NCI-H524 treated with DMSO at 0.1 percent for 48 hours (cell line): ENCODE measurements around the gene COX19.
"Not testable (repeated sequence)": the region's sequence is repeated elsewhere in the genome, so short reads cannot be mapped to it uniquely, and the experiment has no call there.

Source experiments
- DNase-seq: peaks from one replicate; lab custom pipeline; 2025; lab: John Stamatoyannopoulos, UW

Gene COX19

GRCh38 chr7:924042-924441 lies 51.3 kb downstream of the COX19 start:
- DNase-seq, result not testable (repeated sequence)

GRCh38 chr7:923108-924041 lies 52.0 kb downstream of the COX19 start:
- DNase-seq, result no peak

GRCh38 chr7:922334-923107 lies 52.8 kb downstream of the COX19 start:
- no peak for DNase-seq

GRCh38 chr7:921581-922333 lies 53.6 kb downstream of the COX19 start:
- no peak for DNase-seq

GRCh38 chr7:921071-921461 lies 54.3 kb downstream of the COX19 start:
- no peak for DNase-seq

- no peak for DNase-seq
Observed at GRCh38 chr7:920351-921070, 54.8 kb downstream of the COX19 start.

GRCh38 chr7:919924-920341 lies 55.4 kb downstream of the COX19 start:
- DNase-seq, result no peak

GRCh38 chr7:919114-919442 lies 56.3 kb downstream of the COX19 start:
- DNase-seq, result no peak

GRCh38 chr7:918441-919113 lies 56.8 kb downstream of the COX19 start:
- DNase-seq, result no peak

GRCh38 chr7:918118-918425 lies 57.3 kb downstream of the COX19 start:
- no peak for DNase-seq

- DNase-seq, result no peak
Observed at GRCh38 chr7:917255-918117, 57.9 kb downstream of the COX19 start.

- DNase-seq, result no peak
Observed at GRCh38 chr7:916291-916941, 58.9 kb downstream of the COX19 start.
